ENCODE results near the gene APBA1. TPM values are rescaled to one million over a fixed set of nuclear protein-coding genes. Genes with fewer than 3 reads are reported as not detected.

APBA1 gene
- total and polyA plus RNA-seq, 7 donors = 0.23 to 4.2 (median 0.81) TPM

DNA sequence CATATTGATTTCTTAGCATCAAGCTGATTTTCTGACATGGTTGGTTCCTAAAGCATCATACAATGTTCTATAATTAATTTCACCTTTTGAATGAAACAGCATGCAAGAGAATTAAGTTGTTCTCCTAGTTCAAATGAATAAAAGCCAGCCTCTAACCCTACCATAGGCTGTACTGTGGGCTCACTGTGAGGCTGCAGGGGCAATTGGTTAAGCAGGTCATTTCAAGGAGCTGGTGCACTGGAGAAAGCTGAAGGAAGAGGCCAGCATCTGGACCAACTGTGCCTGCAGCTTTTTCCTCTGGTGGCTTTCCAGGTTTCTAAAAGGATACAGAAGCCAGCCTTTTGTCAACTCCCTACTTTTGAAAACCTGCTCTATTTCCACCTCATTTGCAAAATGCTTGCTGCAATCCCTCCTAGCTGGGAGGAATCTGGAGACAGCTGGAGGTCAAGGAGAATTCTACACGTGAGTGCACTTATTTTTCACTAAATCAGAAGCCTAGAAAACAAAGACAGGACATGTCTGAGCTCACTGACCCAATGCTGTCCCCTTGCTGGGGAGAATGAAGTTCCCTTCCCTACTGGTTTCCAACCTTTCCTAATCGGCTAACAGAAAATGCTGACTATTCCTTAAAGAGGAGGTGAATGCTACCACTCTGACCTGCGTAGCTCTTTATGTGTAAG lies 158.9 kb downstream of the APBA1 start:
- no peak for ATAC-seq
- no peak overlapping the region for H3K4me3 ChIP-seq
- H3K4me1 ChIP-seq = no peaks in the 10 kb centered on the region
- H3K27ac ChIP-seq = no peak overlapping the region
- 56 to 61% (median 58%) methylated on average over 3 of the region's 3 CpGs for WGBS, 3 donors
- TF ChIP-seq, protein P1, sequence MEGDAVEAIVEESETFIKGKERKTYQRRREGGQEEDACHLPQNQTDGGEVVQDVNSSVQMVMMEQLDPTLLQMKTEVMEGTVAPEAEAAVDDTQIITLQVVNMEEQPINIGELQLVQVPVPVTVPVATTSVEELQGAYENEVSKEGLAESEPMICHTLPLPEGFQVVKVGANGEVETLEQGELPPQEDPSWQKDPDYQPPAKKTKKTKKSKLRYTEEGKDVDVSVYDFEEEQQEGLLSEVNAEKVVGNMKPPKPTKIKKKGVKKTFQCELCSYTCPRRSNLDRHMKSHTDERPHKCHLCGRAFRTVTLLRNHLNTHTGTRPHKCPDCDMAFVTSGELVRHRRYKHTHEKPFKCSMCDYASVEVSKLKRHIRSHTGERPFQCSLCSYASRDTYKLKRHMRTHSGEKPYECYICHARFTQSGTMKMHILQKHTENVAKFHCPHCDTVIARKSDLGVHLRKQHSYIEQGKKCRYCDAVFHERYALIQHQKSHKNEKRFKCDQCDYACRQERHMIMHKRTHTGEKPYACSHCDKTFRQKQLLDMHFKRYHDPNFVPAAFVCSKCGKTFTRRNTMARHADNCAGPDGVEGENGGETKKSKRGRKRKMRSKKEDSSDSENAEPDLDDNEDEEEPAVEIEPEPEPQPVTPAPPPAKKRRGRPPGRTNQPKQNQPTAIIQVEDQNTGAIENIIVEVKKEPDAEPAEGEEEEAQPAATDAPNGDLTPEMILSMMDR (IDR thresholded peaks at IDR 0.05) = no peak
- H3K36me3 ChIP-seq (ENCODE audit: insufficient read depth in 1 of 2, low read depth in 1 of 2) = no peaks in the 10 kb centered on the region
- DNase-seq = no peak
- no peaks in the 10 kb centered on the region for H3K9me3 ChIP-seq
- intact Hi-C loops (cut with DNase I) = no loop called here
- no peaks in the 10 kb centered on the region for H3K27me3 ChIP-seq (ENCODE audit: insufficient read depth in 3 of 3, low read length in 2 of 3)

DNA sequence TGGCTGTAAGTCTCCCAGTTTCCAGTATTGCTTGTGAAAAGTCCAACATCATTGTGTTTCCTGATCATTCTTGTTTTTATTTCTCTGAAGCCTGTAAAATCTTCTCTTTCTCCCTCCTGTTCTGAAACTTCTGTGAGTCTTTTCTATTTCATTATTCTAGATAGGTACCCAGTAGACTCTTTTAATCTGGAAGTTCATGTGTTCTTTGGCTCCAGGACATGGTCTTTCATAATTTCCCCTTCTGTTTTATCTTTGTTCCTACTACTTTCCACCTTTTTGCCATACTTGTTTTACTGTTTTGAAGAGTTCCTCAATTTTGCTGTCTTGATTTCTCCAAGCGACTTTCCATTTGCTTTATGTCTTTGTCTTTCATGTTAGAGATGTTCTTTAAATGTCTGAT lies 168.1 kb downstream of the APBA1 start:
- Histone ChIP-seq H3K4me3 (no peak overlapping the region), H3K9me3 (no peaks in the 10 kb centered on the region), H3K27ac (no peak overlapping the region), H3K4me1 (no peaks in the 10 kb centered on the region), H3K27me3 (ENCODE audit: insufficient read depth in 3 of 3, low read length in 2 of 3) (no peaks in the 10 kb centered on the region), H3K36me3 (ENCODE audit: insufficient read depth in 1 of 2, low read depth in 1 of 2) (no peaks in the 10 kb centered on the region)
- TF ChIP-seq, protein P1 (IDR thresholded peaks at IDR 0.05) = no peak
- DNase-seq (no peak), ATAC-seq (no peak)
- 91 to 95% (median 94%) methylated on average over 1 of the region's 1 CpG for WGBS, 3 donors
- intact Hi-C loops (cut with DNase I) = no loop called here

DNA sequence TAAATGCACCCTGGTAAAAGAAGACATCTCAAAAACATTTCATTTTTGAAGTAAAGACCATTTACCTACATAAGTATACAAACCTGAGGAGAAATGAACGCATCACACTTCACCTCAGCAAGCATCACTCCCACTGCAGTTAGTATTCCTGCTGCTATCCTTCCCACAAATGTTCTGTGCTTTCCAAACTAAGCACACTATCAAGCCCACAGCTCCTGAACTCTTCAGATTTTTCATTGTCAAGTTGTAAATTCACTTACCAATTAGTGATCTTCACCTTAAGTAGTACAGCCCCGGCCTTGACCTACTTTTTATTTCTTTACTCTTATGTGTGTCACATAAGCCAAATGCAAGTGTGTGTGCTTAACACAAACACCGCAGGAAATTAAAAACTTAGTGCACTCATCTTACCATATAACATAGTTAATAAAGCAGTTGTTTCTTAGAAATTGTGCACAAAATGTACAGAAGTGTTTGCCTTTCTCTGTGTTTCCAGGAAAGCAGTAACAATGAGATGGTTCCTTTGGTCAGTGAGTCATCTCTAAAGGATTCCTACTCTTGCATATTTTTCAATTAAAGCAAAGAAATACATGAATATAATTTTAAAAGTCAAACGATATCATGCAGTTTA lies 169.4 kb downstream of the APBA1 start:
- no peaks in the 10 kb centered on the region for H3K4me1 ChIP-seq
- no peaks in the 10 kb centered on the region for H3K9me3 ChIP-seq
- no peak overlapping the region for H3K4me3 ChIP-seq
- no peaks in the 10 kb centered on the region for H3K27me3 ChIP-seq (ENCODE audit: insufficient read depth in 3 of 3, low read length in 2 of 3)
- ATAC-seq (no peak), DNase-seq (no peak)
- WGBS, 3 donors = 80 to 88% (median 84%) methylated on average over 4 of the region's 4 CpGs
- TF ChIP-seq, protein P1 (IDR thresholded peaks at IDR 0.05) = no peak
- intact Hi-C loops (cut with DNase I) = no loop called here
- H3K27ac ChIP-seq = no peak overlapping the region
- H3K36me3 ChIP-seq (ENCODE audit: insufficient read depth in 1 of 2, low read depth in 1 of 2) = no peaks in the 10 kb centered on the region

DNA sequence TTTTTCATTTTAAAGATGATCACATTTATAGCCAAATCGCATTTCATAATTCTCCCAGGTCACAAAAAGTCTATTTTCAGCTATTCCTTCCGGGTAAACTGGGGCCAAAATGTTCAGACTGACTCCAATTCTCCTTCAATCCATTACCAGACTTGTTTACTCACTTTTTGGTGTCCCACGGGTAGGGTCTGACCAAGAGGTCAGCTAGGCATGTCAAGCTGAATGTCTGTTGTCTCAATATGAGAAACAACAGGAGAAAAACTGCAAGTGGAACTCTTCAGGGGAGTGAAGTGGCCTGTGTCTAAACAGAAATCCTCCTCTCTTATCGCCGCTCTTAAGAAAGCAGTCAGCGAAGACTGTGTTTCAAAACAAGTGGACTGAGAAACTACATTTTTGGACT lies 171.3 kb downstream of the APBA1 start:
- no peak overlapping the region for H3K27ac ChIP-seq
- ATAC-seq = no peak

More for the DNA sequence above, 171.3 kb downstream of the APBA1 start:
- Histone ChIP-seq H3K27me3 (ENCODE audit: insufficient read depth in 3 of 3, low read length in 2 of 3) (no peaks in the 10 kb centered on the region), H3K4me3 (no peak overlapping the region), H3K9me3 (no peaks in the 10 kb centered on the region), H3K36me3 (ENCODE audit: insufficient read depth in 1 of 2, low read depth in 1 of 2) (no peaks in the 10 kb centered on the region), H3K4me1 (peaks cover 9% of the 10 kb centered on the region)
- TF ChIP-seq, protein P1 (IDR thresholded peaks at IDR 0.05) = no peak
- DNase-seq = no peak
- WGBS, 3 donors = 73 to 81% (median 80%) methylated on average over 6 of the region's 6 CpGs
- intact Hi-C loops (cut with DNase I) = loop anchor here in 1 of 2 donors (2.0 kb wide), 1 partner anchor 18 kb away; no protein-coding TSS in a partner anchor

Measured in psoas muscle (tissue), 8 donors.